ENCODE measurements around the gene HDDC2.

Gene HDDC2

GRCh38 chr6:125230674-125231073 is 71.1 kb downstream of the HDDC2 start:
- Histone ChIP-seq H3K4me3 (ENCODE audit: low read length) (no peak overlapping the region), H3K4me2 (ENCODE audit: low read length) (no peak overlapping the region), H3K36me3 (ENCODE audit: insufficient read depth, low read length) (no peaks in the 10 kb centered on the region), H3K27me3 (ENCODE audit: control insufficient read depth, insufficient read depth, low read length) (no peaks in the 10 kb centered on the region), H3K9me3 (replicated peaks; ENCODE audit: low read length) (no peaks in the 10 kb centered on the region), H3K4me1 (ENCODE audit: control insufficient read depth, insufficient read depth, low read length) (no peaks in the 10 kb centered on the region), H3K9ac (ENCODE audit: low read depth, low read length) (no peak overlapping the region)

GRCh38 chr6:125228981-125229479 is 72.7 kb downstream of the HDDC2 start:
- no peaks in the 10 kb centered on the region for H3K4me1 ChIP-seq (ENCODE audit: control insufficient read depth, insufficient read depth, low read length)
- H3K4me3 ChIP-seq (ENCODE audit: low read length), result no peak overlapping the region
- H3K27me3 ChIP-seq (ENCODE audit: control insufficient read depth, insufficient read depth, low read length), result no peaks in the 10 kb centered on the region

DNA sequence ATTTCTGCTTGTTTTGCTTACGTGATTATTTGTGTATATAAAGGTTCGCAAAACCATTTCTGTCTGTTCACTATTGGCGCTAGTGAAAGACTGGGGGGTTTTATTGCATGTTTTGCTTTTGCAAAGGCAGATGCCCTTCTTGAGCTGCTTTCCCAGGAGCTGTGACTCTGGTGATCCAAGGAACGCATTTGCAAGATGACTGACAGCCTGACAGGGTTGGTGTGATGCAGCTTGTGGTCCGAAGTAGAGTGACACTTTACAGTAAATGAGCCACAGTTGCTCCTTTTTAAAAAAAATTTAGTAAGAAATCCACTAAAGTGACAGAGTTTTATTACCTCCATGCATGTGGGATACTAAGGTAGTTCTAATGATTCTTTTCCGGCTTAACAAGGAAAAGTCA is 74.5 kb downstream of the HDDC2 start:
- Histone ChIP-seq H3K36me3 (ENCODE audit: insufficient read depth, low read length) (no peaks in the 10 kb centered on the region), H3K9me3 (replicated peaks; ENCODE audit: low read length) (no peaks in the 10 kb centered on the region), H3K4me2 (ENCODE audit: low read length) (no peak overlapping the region), H3K4me3 (ENCODE audit: low read length) (no peak overlapping the region), H3K9ac (ENCODE audit: low read depth, low read length) (no peak overlapping the region), H3K4me1 (ENCODE audit: control insufficient read depth, insufficient read depth, low read length) (peaks cover 3% of the 10 kb centered on the region), H3K27me3 (ENCODE audit: control insufficient read depth, insufficient read depth, low read length) (no peaks in the 10 kb centered on the region)

More at GRCh38 chr6:125228981-125229479, 72.7 kb downstream of the HDDC2 start:
- H3K9me3 ChIP-seq (replicated peaks; ENCODE audit: low read length), result no peaks in the 10 kb centered on the region
- peak overlapping the region; percentile 48 for H3K4me2 ChIP-seq (ENCODE audit: low read length)
- no peak overlapping the region for H3K9ac ChIP-seq (ENCODE audit: low read depth, low read length)
- no peaks in the 10 kb centered on the region for H3K36me3 ChIP-seq (ENCODE audit: insufficient read depth, low read length)

Measured in skeletal muscle satellite cell (primary cell).